HG02970 (cell line): ENCODE data around the gene CYP24A1.
"Not testable (repeated sequence)": the region's sequence is repeated elsewhere in the genome, so short reads cannot be mapped to it uniquely, and the experiment has no call there.

Source experiments
- ATAC-seq: cut with Tn5 transposase; IDR thresholded peaks from one replicate; pipeline ENCODE4 v1.9.1; 2021; ENCODE audit warnings: mild to moderate bottlenecking, moderate library complexity, moderate number of reproducible peaks; ENCODE audit not compliant: unreplicated experiment, low FRiP score

Gene CYP24A1

GRCh38 chr20:54138427-54138826, 35.4 kb downstream of the CYP24A1 start:
- no peak for ATAC-seq

- no peak for ATAC-seq
Observed at GRCh38 chr20:54137115-54137514, 36.7 kb downstream of the CYP24A1 start.

GRCh38 chr20:54134445-54135220, 39.2 kb downstream of the CYP24A1 start:
- ATAC-seq, result no peak

GRCh38 chr20:54133434-54134427, 40.1 kb downstream of the CYP24A1 start:
- ATAC-seq, result no peak

GRCh38 chr20:54132612-54133433, 41.0 kb downstream of the CYP24A1 start:
- ATAC-seq, result no peak

GRCh38 chr20:54131675-54132611, 41.8 kb downstream of the CYP24A1 start:
- no peak for ATAC-seq

- ATAC-seq, result not testable (repeated sequence)
Observed at GRCh38 chr20:54131125-54131524, 42.7 kb downstream of the CYP24A1 start.

GRCh38 chr20:54129350-54129749, 44.4 kb downstream of the CYP24A1 start:
- ATAC-seq, result no peak

GRCh38 chr20:54127855-54128574, 45.8 kb downstream of the CYP24A1 start:
- ATAC-seq, result no peak

- ATAC-seq, result no peak
Observed at GRCh38 chr20:54126806-54127655, 46.8 kb downstream of the CYP24A1 start.

- ATAC-seq, result not testable (repeated sequence)
Observed at GRCh38 chr20:54126328-54126727, 47.5 kb downstream of the CYP24A1 start.

- ATAC-seq, result no peak
Observed at GRCh38 chr20:54123587-54124180, 50.1 kb downstream of the CYP24A1 start.

GRCh38 chr20:54122681-54123586, 50.9 kb downstream of the CYP24A1 start:
- no peak for ATAC-seq

GRCh38 chr20:54122189-54122588, 51.6 kb downstream of the CYP24A1 start:
- ATAC-seq, result no peak

- ATAC-seq, result no peak
Observed at GRCh38 chr20:54119744-54120143, 54.0 kb downstream of the CYP24A1 start.

- ATAC-seq, result no peak
Observed at GRCh38 chr20:54118220-54119001, 55.4 kb downstream of the CYP24A1 start.
